HCT116 (cell line): ENCODE results near the gene AUTS2.

Source experiments
- EZH2 ChIP-seq: fragments of 200-600 bp; sonication (generic); IDR thresholded peaks from 2 replicates; pipeline ENCODE4 v1.6.1; 2017; ENCODE audit warnings: antibody characterized with exemption, mixed run types
- EZH2phosphoT487 ChIP-seq: fragments of 200-600 bp; IDR thresholded peaks from 2 replicates; pipeline ENCODE4 v1.6.1; 2018; ENCODE audit warnings: antibody characterized with exemption, borderline replicate concordance
- POLR2A ChIP-seq: IDR thresholded peaks from 2 replicates; pipeline ENCODE4 v1.7.0; 2011; ENCODE audit warnings: borderline replicate concordance; ENCODE audit not compliant: insufficient read depth, insufficient read length; ENCODE audit errors: extremely low read depth
- POLR2AphosphoS5 ChIP-seq: IDR thresholded peaks from 2 replicates; pipeline ENCODE4 v1.6.1; 2011; ENCODE audit warnings: mild to moderate bottlenecking, low read depth, low read length, moderate library complexity
- SP1 ChIP-seq: IDR thresholded peaks from 2 replicates; pipeline ENCODE4 v1.6.1; 2012; ENCODE audit warnings: low read depth
- YY1 ChIP-seq: IDR thresholded peaks from 2 replicates; pipeline ENCODE4 v1.6.1; 2011; ENCODE audit warnings: low read length, low read depth, moderate library complexity, mild to moderate bottlenecking; ENCODE audit not compliant: insufficient replicate concordance; ENCODE audit errors: extremely low read depth
- ZFX ChIP-seq: fragments of 450-650 bp; IDR thresholded peaks from 2 replicates; pipeline ENCODE4 v1.6.1; 2017
- TF ChIP-seq, protein P1 (sequence below), 3 experiments: fragments of 200-600 bp in 1 of 3; sonication (generic) in 1 of 3; IDR thresholded peaks in 2 of 3; conservative IDR thresholded peaks in 1 of 3; 2 replicates each; pipeline ENCODE4 v1.5.1; 2012 to 2017; ENCODE audit warnings: low read depth in 2 of 3, low read length in 2 of 3, antibody characterized with exemption in 1 of 3, borderline replicate concordance in 1 of 3, control low read depth in 1 of 3, mild to moderate bottlenecking in 1 of 3, mixed read lengths in 1 of 3, mixed run types in 1 of 3, moderate library complexity in 1 of 3; ENCODE audit not compliant: insufficient read depth in 1 of 3
- TF ChIP-seq, protein P2 (sequence below): IDR thresholded peaks from 2 replicates; pipeline ENCODE4 v1.6.1; 2012

DNA sequence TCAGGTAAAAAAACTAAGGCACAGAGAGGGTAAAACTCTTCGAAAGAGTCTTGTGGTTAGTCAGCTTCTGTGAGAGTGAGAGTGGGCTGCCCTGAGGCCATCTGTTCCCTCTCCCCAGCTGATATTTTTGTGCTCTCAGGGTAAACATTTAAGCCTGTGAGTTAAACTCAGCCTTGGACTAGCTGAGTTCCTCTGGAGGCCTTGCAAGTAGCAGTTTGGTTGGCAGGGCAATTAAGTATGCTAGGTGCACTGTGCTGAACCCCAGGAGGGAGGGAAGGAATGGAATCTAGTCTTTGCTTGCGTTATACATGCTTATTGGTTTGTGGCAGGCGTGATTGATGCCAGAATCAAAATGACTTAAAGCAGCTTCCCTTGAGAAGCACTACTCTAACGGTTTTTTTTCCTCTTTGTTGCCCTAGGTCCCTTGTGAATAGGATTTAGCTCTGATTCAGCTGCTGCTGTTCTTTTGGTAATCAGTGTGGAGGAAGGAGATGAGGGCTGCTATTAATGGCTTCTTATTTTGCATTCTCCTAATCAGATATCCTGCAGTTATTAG is 140.2 kb downstream of the AUTS2 start:
- TF ChIP-seq, protein P1, sequence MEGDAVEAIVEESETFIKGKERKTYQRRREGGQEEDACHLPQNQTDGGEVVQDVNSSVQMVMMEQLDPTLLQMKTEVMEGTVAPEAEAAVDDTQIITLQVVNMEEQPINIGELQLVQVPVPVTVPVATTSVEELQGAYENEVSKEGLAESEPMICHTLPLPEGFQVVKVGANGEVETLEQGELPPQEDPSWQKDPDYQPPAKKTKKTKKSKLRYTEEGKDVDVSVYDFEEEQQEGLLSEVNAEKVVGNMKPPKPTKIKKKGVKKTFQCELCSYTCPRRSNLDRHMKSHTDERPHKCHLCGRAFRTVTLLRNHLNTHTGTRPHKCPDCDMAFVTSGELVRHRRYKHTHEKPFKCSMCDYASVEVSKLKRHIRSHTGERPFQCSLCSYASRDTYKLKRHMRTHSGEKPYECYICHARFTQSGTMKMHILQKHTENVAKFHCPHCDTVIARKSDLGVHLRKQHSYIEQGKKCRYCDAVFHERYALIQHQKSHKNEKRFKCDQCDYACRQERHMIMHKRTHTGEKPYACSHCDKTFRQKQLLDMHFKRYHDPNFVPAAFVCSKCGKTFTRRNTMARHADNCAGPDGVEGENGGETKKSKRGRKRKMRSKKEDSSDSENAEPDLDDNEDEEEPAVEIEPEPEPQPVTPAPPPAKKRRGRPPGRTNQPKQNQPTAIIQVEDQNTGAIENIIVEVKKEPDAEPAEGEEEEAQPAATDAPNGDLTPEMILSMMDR (IDR thresholded peaks at IDR 0.05 in 2 of 3, conservative IDR thresholded peaks at IDR 0.05 in 1 of 3; ENCODE audit: borderline replicate concordance in 1 of 3, insufficient read depth in 1 of 3, low read depth in 2 of 3, low read length in 2 of 3): no peak
- TF ChIP-seq SP1 (no peak), EZH2 (no peak), POLR2A (no peak), YY1 (no peak), POLR2AphosphoS5 (no peak), ZFX (no peak), EZH2phosphoT487 (no peak)
- TF ChIP-seq, protein P2, sequence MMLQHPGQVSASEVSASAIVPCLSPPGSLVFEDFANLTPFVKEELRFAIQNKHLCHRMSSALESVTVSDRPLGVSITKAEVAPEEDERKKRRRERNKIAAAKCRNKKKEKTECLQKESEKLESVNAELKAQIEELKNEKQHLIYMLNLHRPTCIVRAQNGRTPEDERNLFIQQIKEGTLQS: no peak
